DLD1 (cell line): ENCODE results near the gene KLHL2.

Experiments
- in situ Hi-C: cut with HindIII; loops from 2 replicates; pipeline ENCODE4 v1.10.0; 2017; ENCODE audit warnings: low sequenced_read_pairs

Gene KLHL2

DNA sequence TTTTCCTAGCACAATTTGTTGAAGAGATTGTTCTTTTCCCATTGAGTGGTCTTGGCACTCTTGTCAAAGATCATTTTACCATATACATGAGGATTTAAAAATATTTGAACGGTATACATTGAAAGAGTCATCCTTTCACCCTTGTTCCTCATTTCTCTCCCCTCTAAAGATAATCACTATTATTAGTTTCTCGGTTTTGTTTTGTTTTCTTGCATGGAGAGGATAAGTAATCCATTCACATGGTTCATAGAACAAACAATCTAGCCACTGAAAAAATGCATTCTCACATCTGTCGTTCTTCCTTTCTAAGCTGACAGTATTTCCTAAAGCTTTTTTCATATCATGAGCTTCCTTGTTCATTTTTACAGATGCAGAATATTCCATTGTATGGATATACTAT is 80.9 kb downstream of the KLHL2 start:
- in situ Hi-C loops: no loop called here

DNA sequence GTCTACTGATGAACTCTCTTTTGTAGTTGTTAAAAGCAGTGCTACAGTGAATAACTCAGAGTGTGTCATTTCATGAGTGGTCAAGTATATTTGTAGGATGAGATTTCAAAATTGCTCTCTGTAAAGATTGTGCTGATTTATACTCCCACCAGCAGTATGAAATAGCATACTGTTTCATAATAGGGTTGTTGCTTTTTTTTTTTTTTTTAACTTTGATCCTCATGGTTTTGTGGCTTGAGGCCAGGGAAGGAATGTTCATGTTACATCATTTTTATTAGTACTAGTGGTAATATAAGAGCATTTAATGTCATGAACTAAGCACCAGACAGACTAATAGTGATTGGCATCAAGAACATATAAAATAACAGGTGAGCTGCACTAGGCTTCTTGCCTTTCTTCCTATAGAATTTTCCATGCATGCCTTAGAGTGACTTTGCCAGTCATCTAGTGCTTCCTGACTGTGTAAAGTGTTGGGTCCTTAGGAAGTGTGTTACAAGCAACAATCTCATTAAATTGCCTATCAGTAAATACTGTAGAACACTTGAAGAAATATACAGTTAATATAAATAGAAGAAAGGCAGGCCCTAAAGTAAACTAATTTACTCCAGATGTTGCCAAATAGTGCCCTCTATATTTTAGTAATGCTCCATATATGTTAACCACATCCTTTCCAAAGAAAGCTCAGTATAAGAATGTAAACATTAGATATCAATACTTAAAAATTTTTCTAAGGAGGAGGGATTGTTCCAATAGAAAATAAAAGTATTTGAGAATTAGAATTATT is 81.5 kb downstream of the KLHL2 start:
- in situ Hi-C loops: no loop called here

DNA sequence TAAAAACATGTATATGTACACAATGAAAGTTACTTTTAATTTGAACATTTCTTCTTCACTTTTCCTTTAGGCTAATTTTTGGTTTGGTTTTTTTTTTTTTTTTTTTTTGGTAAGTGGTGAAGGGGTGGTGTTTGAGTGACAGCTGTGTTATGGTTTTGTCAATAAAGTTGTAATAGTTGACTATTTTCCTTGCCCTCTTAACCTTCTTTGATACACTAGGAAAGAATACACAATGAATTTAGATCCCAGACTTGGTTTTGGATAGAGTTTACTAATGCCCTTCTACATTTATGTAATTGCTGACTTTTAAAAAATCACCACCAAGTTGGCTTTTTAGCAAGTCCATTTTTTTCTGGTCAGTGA is 82.0 kb downstream of the KLHL2 start:
- in situ Hi-C loops: no loop called here

DNA sequence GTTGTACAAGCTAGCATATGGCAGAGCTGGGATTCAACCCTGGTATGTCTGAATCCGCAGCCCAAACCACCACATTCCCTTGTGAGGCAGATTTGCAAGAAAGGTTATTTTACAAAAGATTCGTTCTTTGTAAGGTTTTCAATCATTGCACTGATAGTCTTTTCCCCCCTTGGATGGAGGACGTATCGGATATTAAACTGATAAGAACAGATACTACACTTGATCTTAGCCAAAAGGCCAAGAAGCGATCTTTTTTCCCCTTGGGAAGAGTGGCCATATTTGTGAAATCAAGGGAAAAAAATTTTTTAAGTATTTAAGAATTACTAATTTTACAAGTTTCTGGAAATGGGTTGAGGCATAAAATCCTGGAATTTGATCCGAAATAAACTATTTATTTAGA is 85.7 kb downstream of the KLHL2 start:
- in situ Hi-C loops: no loop called here

DNA sequence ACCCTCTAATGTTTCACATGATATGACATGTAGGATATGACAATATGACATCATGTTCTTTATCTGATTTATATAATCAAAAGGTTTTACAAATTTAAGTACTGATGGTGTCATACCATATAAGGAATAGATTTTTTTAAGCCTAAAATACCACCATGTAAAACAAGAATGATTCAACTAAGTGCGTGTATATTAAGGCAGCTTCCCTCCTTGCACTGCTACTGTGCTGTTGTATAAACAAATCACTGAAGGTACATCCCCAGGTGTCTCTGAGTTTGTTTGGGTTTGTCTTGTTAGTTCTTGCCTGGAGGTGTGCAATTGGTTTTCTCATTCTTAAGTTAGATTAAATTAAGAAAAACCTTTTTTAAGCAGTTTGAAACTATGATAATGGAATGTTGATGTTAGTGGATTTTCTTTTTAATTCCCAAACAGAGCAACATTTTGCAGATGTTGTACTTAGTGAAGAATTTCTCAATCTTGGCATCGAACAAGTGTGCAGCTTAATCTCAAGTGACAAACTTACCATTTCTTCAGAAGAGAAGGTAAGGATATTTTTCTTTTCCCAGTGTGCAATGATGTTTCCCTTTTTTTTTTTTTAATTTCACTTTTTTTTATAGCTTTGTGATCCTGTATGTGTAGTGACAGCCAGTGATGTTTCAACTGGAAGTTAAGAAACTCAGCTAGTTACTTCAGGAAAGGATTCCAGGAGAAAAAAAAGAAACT is 86.7 kb downstream of the KLHL2 start:
- in situ Hi-C loops: no loop called here

DNA sequence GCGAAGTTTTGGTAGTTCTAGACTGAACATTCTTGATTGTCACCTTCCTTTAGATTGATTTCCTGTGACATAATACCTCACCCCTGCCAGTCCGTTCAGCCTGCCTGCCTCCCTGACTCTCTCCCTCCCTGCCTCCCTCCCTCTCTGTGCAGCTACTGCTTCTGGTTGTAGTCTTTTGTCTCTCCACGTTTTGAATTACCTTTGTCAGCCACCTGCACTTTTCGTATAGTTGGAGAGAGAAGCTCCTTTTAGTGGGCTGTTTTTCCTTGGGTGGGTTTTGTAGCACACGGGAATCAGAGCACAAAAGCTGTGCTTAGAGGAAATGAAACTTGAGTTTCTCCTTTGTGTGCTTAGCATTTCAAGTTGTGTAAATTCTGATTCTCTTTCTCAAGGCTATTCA is 87.5 kb downstream of the KLHL2 start:
- in situ Hi-C loops: no loop called here

DNA sequence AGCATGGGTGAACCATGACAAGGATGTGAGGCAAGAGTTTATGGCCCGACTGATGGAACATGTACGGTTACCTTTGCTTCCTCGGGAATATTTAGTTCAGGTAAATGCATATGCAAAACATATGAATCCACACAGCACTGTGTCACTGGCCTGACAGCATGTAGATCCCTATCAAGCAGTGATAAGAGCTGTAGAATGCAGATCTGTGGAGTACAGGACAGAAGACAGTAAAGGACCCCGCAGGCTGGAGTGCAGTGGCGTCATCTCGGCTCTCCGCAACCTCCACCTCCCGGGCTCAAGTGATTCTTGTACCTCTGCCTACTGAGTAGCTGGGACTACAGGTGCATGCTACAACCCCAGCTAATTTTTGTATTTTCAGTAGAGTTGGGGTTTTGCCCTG is 90.3 kb downstream of the KLHL2 start:
- in situ Hi-C loops: no loop called here

DNA sequence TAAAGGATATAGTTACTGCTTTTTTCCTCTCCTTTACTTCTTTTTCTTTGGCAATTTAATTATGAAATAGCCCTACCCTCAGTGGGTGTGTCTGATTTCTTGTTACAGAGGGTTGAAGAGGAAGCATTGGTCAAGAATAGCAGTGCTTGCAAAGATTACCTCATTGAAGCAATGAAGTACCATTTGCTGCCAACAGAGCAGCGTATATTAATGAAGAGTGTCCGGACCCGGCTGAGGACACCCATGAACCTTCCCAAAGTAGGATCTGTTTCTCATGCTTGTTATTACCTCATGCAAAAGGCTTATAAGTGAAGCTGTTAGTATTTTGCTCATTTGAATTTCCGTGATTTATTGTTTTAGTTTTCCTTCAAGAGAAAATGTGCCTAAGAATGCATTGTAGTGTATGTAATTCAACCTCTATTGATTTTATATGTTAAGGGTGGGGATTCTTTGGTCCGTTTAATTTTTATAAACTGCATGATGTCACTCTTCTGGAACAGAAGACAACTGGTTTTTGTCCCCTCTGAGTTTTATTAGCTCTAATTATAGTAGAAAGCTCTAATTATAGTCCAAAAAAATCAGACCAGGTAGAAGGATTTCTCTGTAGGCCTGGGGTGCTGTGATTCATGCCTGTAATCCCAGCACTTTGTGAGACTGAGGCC is 92.2 kb downstream of the KLHL2 start:
- in situ Hi-C loops: no loop called here

DNA sequence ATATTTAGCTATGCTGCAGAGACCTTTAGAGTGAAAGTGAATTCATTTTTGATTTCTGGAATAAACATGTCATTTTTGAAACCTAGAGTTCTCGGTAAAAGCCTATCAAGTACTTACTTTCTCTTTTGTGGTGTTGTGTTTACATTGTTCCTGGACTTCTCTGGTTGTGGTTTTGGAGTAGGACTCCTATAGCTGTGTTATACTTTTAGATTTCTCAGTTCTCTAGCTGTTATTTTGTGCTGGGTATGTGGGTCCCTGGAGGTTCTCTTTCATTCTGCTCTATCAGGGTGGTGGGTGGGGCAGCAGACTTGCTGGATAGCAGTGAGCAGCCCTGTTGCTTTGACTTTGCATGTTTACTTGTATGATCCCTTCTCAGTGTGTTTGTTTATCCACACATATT is 94.5 kb downstream of the KLHL2 start:
- in situ Hi-C loops: no loop called here

DNA sequence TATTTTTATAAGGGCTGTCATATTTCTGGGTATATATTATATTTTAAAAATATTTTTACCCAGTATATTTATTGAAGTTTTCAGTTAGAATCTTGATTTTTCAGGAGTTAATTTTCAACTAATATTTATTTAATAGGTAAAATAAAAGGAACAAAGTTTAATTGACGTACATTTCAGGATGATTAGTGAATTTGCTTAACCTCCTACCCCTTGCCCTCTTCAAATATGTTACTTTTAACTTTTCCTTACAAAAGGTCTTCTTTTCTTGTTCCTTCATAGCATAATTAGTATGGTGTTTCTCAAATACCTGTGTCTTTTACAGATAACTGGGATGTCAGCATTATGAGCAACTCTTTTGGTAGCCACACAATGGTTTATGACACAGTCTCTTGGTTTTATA is 95.3 kb downstream of the KLHL2 start:
- in situ Hi-C loops: no loop called here

DNA sequence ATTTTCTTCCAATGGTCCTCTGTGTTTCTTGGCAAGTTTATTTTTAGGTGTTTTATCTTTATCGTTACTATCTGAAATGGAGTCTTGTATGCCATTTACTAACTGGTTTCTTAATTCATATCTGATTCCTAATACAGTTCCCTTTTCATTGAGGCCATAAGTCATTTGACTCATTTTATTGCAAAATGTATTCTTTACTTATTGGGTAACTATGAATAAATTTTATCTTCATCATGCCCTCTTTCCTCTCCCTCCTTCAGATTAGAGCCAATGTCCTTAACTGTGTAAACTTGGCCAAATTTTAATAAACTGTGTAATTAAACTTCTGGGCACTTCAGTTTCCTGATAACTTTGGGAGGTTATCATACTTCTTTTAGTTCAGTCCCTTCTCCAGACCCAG is 100.8 kb downstream of the KLHL2 start:
- in situ Hi-C loops: no loop called here

DNA sequence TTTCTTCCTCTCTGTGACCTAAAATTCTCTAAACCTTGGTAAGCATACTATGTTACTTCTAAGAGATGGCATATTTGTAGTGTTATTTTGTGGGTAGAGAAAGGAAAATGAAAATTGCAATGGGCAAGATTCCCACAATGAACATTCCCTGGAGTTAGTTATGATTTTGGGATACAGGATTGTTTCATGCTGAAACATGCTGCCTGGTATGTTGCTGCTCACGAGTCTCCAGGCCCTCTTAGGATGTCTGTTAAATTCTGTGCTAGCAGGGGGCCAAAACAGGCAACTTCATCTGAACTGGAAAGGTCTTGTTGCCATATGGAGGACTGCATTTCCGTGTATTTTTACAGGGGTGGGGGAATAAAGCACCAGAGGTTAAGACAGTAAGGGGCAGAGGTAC is 101.2 kb downstream of the KLHL2 start:
- in situ Hi-C loops: no loop called here

DNA sequence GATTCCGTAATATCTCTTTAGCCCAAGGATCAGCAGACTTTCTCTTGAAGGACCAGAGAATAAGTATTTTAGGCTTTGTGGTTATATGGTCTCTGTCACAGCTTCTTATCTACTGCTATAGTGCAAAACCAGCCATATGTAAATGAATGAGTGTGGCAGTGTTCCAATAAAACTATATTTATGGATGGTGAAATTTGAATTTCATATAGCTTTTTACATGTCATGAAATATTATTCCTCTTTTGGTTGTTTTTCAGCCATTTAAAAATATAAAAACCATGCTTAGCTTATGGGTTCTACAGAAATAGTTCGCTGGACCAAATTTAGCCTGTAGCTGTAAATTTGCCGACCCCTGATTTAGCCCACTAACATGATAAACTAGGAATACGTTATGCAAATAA is 102.1 kb downstream of the KLHL2 start:
- in situ Hi-C loops: no loop called here

DNA sequence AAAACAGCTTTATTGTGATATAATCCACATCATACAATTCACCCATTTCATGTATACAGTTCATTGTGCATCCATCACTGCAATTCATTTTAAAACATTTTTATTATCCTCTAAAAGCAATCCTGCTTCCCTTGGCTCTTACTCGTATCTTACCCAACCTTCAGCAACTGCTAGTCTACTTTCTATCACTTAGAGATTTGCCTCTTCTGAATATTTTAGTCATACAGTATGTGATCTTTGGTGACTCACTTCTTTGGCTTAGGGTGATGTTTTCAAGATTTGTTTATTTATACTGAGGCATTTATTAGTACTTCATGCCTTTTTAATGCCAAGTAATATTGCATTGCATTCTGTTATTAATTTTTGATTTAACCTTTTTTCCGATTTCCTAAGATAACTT is 105.1 kb downstream of the KLHL2 start:
- in situ Hi-C loops: no loop called here

DNA sequence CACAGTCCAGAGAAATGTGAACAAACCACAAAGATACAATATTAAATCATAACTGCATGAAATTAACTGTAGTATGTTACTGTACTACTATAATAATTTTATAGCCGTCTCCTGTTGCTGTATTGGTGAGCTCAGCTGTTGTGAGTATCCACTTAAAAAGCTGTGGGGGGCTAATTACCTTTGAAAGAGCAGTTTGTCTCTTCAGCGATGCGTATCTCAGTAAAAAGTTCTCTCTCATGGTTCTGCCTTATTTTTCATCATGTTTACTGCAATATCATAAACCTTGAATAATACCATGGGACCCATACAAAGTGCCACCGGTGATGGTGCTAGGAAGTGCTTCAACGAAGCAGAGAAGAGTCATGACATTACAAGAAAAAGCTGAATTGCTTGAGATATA is 111.7 kb downstream of the KLHL2 start:
- in situ Hi-C loops: no loop called here

DNA sequence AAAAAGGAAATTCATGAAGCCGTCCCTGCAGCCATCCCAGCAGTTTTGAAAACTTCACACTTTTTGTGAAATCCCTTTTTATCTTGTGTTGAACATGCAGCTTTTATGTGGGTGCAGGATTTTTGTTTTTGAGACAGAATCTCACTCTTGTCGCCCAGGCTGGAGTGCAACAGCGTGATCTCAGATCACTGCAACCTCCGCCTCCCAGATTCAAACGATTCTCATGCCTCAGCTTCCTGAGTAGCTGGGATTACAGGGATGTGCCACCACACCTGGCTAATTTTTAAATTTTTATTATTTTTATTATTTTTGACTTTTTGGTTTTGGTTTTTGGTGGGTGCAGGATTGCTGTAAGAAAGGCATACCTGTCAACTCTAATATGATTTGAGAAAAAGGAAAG is 112.1 kb downstream of the KLHL2 start:
- in situ Hi-C loops: no loop called here

DNA sequence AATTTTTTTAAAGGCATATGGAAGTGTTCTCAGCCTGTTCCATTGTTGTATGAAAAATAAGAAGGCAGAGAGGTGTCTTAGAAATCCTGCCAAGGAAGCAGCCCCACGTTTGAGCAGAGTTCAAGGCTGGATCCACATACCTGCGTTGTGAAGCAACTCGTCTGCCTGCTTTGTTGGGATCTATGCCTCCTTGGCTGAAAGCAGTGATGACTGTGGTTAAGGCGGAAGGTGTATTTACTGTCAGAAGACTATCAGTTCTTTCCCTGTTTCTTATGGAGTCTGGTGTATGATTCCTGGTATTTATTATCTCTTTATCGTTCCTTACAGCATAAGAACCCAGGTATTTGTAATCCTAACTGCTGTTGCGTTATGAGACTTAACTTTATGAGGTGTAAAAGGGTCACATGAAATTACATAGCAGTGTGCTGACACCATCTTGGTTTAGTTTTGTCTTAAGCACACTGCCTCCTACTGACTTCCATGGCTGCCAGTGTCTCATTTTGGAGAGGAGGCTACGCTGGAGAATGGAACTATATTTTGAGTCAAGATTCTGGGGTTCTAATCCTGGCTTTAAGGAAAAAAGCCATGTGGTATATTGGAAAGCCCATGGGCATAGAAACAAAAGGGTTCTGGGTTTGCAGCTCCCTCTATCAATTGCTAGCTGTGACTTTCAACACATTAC is 117.0 kb downstream of the KLHL2 start:
- in situ Hi-C loops: no loop called here

DNA sequence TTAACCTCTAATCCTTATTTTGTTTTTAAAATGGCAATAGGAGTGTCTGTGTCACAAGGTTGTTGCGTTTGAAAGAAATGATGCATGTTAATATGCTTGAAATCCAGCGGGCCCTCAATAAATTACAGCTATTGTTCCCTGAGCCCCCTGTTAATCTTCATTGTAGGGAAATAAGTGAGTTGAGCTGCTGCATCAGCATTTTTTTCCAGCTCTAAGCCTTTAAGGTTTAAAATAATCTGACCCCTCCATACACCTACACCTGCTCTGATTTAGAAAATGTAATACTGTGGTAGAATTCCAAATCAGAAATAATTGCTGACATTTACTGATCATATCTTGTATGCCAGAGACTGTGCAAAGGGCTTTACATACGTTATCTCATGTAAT is 117.5 kb downstream of the KLHL2 start:
- in situ Hi-C loops: no loop called here

DNA sequence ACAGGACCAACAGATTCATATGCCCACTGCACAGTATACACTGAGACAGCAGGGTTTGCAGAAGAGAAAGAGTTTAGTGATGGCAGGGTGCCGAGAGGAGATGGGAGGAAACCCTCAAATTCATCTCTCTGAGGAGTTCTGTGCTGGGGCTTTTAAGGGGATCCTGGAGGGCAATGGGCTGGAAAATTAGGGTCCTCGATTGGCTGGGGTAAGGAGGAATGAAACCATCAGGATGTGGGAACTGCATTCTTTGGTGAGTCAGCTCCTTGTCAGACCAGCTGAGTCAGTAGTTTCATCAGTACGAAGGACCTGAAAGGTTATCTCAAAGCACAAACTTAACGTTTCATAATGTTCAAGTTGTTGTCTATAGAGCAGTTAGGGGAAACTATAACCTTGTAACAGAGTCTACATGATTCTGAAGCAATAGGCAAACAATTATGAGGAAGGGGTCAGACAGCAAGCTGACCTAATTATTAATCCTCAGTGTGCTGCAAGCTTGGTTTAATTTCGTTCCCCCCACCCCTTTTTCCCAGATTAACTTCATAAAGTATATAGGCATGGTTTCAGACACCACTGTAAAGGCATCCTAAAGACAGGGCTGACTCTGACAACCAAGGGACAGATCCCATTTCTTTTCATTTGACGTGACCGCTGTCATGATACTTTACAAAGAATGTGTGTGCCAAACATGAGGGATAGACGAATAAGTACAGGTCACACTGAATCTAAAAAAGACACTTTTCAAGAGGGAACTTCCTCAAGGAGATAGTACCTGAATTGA is 118.6 kb downstream of the KLHL2 start:
- in situ Hi-C loops: no loop called here

DNA sequence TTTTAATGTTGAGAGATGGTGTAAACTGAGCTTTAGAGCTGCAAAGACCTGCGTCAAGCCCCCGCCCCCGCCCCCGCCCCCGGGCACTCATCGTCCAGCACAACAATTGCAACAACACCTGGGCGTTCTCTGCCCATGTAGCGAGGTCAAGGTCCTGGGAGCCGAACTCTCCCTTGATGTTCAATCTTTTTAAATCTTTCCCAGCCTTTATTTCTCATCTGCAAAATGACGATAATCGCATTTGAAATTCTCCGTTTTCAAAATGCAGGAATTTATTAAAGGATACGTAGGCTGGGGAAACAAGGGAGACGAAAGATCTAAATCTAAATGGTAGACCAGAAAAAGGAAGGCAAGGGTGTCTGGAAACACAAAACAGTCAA is 119.5 kb downstream of the KLHL2 start:
- in situ Hi-C loops: no loop called here
